ENCODE data around the gene PLVAP. TPM values are rescaled to one million over a fixed set of nuclear protein-coding genes. Genes with fewer than 3 reads are reported as not detected.
A peak's percentile ranks its signal among the peaks of the same experiment; 100 is the strongest.

Gene PLVAP
- total and polyA plus RNA-seq, 5 donors: 81.7 to 113 (median 105) TPM

DNA sequence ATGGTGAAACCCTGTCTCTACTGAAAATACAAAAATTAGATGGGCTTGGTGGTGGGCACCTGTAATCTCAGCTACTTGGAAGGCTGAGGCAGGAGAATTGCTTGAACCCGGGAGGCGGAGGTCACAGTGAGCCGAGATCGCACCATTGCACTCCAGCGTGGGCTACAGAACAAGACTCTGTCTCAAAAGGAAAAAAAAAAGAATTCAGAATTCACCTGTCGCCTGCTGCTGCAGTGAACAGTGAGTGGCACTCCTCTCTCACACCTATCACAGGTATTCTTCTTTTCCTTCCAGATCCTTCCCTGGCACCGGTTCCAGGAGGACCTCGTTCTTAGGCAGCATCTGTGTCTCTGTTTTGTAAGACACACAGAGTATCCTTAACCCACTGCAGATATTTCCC, 37.0 kb upstream of the PLVAP start:
- H3K27me3 ChIP-seq (ENCODE audit: control insufficient read depth, insufficient read depth): no peaks in the 10 kb centered on the region
- intact Hi-C loops (cut with DNase I): no loop called here
- no peaks in the 10 kb centered on the region for H3K9me3 ChIP-seq (ENCODE audit: control insufficient read depth, low read length)
- H3K27ac ChIP-seq (ENCODE audit: low read length): no peak overlapping the region
- no peak overlapping the region for H3K4me3 ChIP-seq (ENCODE audit: low read length)
- 89% methylated on average over 8 of the region's 8 CpGs for WGBS
- ATAC-seq (no peak), DNase-seq (no peak)
- H3K4me1 ChIP-seq (ENCODE audit: control insufficient read depth, insufficient read depth, low read length): no peaks in the 10 kb centered on the region

GRCh38 chr19:17411801-17412200, 34.7 kb upstream of the PLVAP start:
- intact Hi-C loops (cut with DNase I): no loop called here
- H3K9me3 ChIP-seq (ENCODE audit: control insufficient read depth, low read length): no peaks in the 10 kb centered on the region
- no peaks in the 10 kb centered on the region for H3K27me3 ChIP-seq (ENCODE audit: control insufficient read depth, insufficient read depth)
- ATAC-seq (no peak), DNase-seq (no peak)
- no peak overlapping the region for H3K4me3 ChIP-seq (ENCODE audit: low read length)
- 78% methylated on average over 11 of the region's 11 CpGs for WGBS
- H3K27ac ChIP-seq (ENCODE audit: low read length): no peak overlapping the region
- no peaks in the 10 kb centered on the region for H3K4me1 ChIP-seq (ENCODE audit: control insufficient read depth, insufficient read depth, low read length)

DNA sequence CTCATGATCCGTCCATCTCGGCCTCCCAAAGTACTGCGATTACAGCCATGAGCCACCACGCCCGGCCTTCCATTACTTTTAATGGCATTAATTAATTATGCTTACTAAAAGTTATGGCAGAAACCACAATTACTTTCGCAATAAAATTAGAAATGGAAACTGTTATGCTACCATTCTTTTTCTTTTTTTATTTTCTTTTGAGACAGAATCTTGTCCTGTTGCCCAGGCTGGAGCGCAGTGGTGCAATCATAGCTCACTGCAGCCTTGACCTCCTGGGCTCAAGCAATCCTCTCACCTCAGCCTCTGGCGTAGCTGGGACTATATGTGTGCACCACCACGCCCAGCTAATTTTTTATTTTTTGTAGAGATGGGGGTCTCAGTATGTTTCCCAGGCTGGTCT, 32.8 kb upstream of the PLVAP start:
- H3K4me1 ChIP-seq (ENCODE audit: control insufficient read depth, insufficient read depth, low read length): no peaks in the 10 kb centered on the region
- H3K9me3 ChIP-seq (ENCODE audit: control insufficient read depth, low read length): no peaks in the 10 kb centered on the region
- intact Hi-C loops (cut with DNase I): no loop called here
- H3K4me3 ChIP-seq (ENCODE audit: low read length): no peak overlapping the region
- no peak overlapping the region for H3K27ac ChIP-seq (ENCODE audit: low read length)
- ATAC-seq: no peak
- no peak for DNase-seq
- WGBS: 94% methylated on average over 9 of the region's 9 CpGs
- no peaks in the 10 kb centered on the region for H3K27me3 ChIP-seq (ENCODE audit: control insufficient read depth, insufficient read depth)

- Histone ChIP-seq H3K4me1 (ENCODE audit: control insufficient read depth, insufficient read depth, low read length) (no peaks in the 10 kb centered on the region), H3K9me3 (ENCODE audit: control insufficient read depth, low read length) (no peaks in the 10 kb centered on the region), H3K27ac (ENCODE audit: low read length) (peak overlapping the region; percentile 74), H3K27me3 (ENCODE audit: control insufficient read depth, insufficient read depth) (no peaks in the 10 kb centered on the region), H3K4me3 (ENCODE audit: low read length) (peak overlapping the region; percentile 19)
- no peak for DNase-seq
- intact Hi-C loops (cut with DNase I): no loop called here
- 46% methylated on average over 2 of the region's 2 CpGs for WGBS
- ATAC-seq: no peak
Measured at GRCh38 chr19:17406887-17407196, 29.7 kb upstream of the PLVAP start.

DNA sequence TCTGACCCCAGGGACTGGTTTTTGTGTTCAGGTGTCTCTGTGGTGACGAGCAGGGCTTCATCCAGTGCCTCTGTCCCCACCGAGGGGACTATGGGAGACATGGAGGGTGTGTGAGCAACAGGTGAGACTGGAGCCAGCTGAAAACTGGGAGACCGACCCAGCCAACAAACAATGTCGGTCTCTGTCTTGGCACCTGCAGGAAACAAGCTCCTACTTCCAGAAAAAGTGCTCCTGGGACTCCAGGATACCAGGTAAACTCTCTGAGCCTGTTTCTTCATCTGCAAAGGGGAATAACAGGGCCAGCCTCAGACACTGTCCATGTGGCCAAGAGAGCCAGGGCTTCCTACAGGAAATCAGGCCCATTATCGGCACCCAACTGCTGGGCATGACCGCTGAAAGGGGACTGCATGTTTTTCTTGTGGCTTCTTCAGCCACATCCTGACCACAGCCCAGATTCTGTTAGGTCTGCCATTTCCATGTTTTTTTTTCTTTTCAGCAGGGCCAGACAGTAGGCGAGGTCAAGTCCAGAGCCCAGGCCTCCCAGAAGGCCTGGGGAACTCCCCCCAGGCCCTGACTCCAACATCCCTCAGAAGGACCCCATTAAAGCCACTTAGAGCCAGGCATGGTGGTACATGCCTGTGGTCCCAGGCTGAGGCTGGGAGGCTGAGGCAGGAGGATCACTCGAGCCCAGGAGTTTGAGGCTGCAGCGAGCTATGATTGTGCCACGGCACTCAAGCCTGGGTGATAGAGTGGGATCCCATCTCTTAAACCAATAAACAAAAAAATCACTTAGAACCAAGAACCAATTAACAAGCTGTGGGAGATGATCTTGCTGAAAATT, 29.1 kb upstream of the PLVAP start:
- WGBS: 64% methylated on average over 10 of the region's 10 CpGs
- Histone ChIP-seq H3K9me3 (ENCODE audit: control insufficient read depth, low read length) (no peaks in the 10 kb centered on the region), H3K27ac (ENCODE audit: low read length) (peak overlapping the region; percentile 74), H3K27me3 (ENCODE audit: control insufficient read depth, insufficient read depth) (no peaks in the 10 kb centered on the region), H3K4me3 (ENCODE audit: low read length) (peak overlapping the region; percentile 19), H3K4me1 (ENCODE audit: control insufficient read depth, insufficient read depth, low read length) (no peaks in the 10 kb centered on the region)
- intact Hi-C loops (cut with DNase I): no loop called here
- ATAC-seq (peak in 1 of 2 donors; percentile 23), DNase-seq (no peak)

- DNase-seq (peak; percentile 78 to 89 (median 82)), ATAC-seq (peak; percentile 95)
- H3K4me3 ChIP-seq (ENCODE audit: low read length): peak within 1 kb of the TSS; percentile 38
- no peaks in the 10 kb centered on the region for H3K27me3 ChIP-seq (ENCODE audit: control insufficient read depth, insufficient read depth)
- intact Hi-C loops (cut with DNase I): no loop called here
- peak within 1 kb of the TSS; percentile 80 for H3K27ac ChIP-seq (ENCODE audit: low read length)
- no peaks in the 10 kb centered on the region for H3K9me3 ChIP-seq (ENCODE audit: control insufficient read depth, low read length)
- H3K4me1 ChIP-seq (ENCODE audit: control insufficient read depth, insufficient read depth, low read length): no peaks in the 10 kb centered on the region
- 55% methylated on average over 18 of the region's 18 CpGs for WGBS
Measured at GRCh38 chr19:17405250-17406045, 28.3 kb upstream of the PLVAP start, which contains the start of gene BST2. Gene BST2, minus strand, starts transcription at chr19:17405630. Its CDS starts 55 bp downstream, at chr19:17405575.

GRCh38 chr19:17404621-17405249, 27.6 kb upstream of the PLVAP start:
- intact Hi-C loops (cut with DNase I): no loop called here
- WGBS: 61% methylated on average over 7 of the region's 7 CpGs
- no peak for DNase-seq
- Histone ChIP-seq H3K27me3 (ENCODE audit: control insufficient read depth, insufficient read depth) (no peaks in the 10 kb centered on the region), H3K4me1 (ENCODE audit: control insufficient read depth, insufficient read depth, low read length) (no peaks in the 10 kb centered on the region), H3K4me3 (ENCODE audit: low read length) (peak overlapping the region; percentile 38), H3K27ac (ENCODE audit: low read length) (peak overlapping the region; percentile 80), H3K9me3 (ENCODE audit: control insufficient read depth, low read length) (no peaks in the 10 kb centered on the region)
- no peak for ATAC-seq

GRCh38 chr19:17404015-17404414, 26.9 kb upstream of the PLVAP start:
- intact Hi-C loops (cut with DNase I): no loop called here

DNA sequence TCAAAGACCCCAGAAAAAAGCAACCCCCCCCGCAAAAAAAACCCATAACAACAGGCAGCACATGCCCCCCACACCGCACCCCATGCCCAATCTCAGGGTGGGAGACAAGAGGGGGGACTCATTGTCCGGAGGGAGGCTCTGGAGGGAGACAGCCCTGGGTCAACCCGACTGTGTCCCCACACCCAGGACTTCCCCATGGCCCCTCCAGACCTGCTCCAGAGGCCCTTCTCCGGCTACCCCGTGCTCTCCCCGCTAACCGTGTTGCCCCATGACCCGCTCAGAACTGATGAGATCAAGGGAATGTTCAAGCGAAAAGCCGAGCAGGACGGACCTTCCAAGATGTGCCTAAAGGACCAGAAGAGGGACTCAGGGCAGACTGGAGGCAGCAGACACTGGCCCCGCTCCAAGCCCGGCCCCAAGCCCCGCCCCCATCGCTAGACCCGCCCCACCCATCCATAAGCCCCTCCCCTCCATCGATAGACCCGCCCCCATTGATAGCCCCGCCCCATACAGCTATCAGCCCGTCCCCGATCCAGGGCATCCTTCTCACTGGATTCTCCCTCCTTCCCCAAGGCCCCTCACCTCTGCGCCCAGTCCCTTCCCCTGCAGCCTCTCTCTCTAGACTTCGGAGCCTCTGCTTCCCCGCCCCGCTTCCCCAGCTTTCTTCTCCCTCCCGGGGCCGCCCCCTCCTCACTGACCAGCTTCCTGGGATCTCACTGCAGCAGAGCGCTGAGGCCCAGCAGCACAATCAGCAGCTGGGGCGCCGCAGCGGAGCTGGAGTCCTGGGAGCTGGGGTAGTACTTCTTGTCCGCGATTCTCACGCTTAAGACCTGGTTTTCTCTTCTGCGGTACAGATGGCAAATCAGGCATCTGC, 26.1 kb upstream of the PLVAP start:
- H3K9me3 ChIP-seq (ENCODE audit: control insufficient read depth, low read length): no peaks in the 10 kb centered on the region
- H3K27me3 ChIP-seq (ENCODE audit: control insufficient read depth, insufficient read depth): no peaks in the 10 kb centered on the region
- peak overlapping the region; percentile 38 for H3K4me3 ChIP-seq (ENCODE audit: low read length)
- 38% methylated on average over 36 of the region's 36 CpGs for WGBS
- DNase-seq (peak; percentile 49 to 77 (median 66)), ATAC-seq (peak; percentile 9 to 69)
- no peak overlapping the region for H3K27ac ChIP-seq (ENCODE audit: low read length)
- intact Hi-C loops (cut with DNase I): no loop called here
- H3K4me1 ChIP-seq (ENCODE audit: control insufficient read depth, insufficient read depth, low read length): no peaks in the 10 kb centered on the region

More at GRCh38 chr19:17404015-17404414, 26.9 kb upstream of the PLVAP start:
- Histone ChIP-seq H3K27ac (ENCODE audit: low read length) (peak overlapping the region; percentile 6), H3K27me3 (ENCODE audit: control insufficient read depth, insufficient read depth) (no peaks in the 10 kb centered on the region), H3K4me1 (ENCODE audit: control insufficient read depth, insufficient read depth, low read length) (no peaks in the 10 kb centered on the region), H3K4me3 (ENCODE audit: low read length) (peak overlapping the region; percentile 38), H3K9me3 (ENCODE audit: control insufficient read depth, low read length) (no peaks in the 10 kb centered on the region)
- DNase-seq: no peak
- no peak for ATAC-seq
- WGBS: 74% methylated on average over 6 of the region's 6 CpGs

DNA sequence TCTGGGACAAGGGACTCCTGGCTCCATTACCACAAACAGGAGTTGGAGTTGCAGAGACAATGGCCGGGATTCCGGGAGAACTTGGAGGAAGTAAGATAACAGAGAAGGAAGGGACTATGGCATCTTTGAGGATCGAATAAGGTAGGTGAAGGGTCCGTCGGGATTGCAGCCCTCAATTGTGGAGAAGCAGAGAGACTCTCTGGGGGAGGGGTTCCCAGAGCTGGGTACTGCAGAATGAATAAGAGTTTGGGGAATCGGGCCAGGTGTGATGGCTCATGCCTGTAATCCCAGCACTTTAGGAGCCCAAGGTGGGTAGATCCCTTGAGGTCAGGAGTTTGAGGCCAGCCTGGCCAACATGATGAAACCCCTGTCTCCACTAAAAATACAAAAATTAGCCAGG, 24.5 kb upstream of the PLVAP start:
- DNase-seq (no peak), ATAC-seq (no peak)
- no peaks in the 10 kb centered on the region for H3K9me3 ChIP-seq (ENCODE audit: control insufficient read depth, low read length)
- WGBS: 65% methylated on average over 6 of the region's 6 CpGs
- no peak overlapping the region for H3K27ac ChIP-seq (ENCODE audit: low read length)
- no peaks in the 10 kb centered on the region for H3K4me1 ChIP-seq (ENCODE audit: control insufficient read depth, insufficient read depth, low read length)
- intact Hi-C loops (cut with DNase I): no loop called here
- no peaks in the 10 kb centered on the region for H3K27me3 ChIP-seq (ENCODE audit: control insufficient read depth, insufficient read depth)
- H3K4me3 ChIP-seq (ENCODE audit: low read length): no peak overlapping the region

Measured in right cardiac atrium (tissue), 5 donors.